Pulmonary artery endothelial cell (primary cell): ENCODE measurements around the gene ADGB. TPM values are rescaled to one million over a fixed set of nuclear protein-coding genes. Genes with fewer than 3 reads are reported as not detected.
"Not testable (repeated sequence)": the region's sequence is repeated elsewhere in the genome, so short reads cannot be mapped to it uniquely, and the experiment has no call there.

Source experiments
- DNase-seq: peaks from one replicate; pipeline ENCODE4 v3.0.0-alpha.2; 2011; ENCODE audit warnings: low read depth, low spot score
- total RNA-seq: library from RNA; depleted of rRNA; stranded (reverse); fragments of >200 nt; gene quantifications from 2 replicates; pipeline ENCODE4 v1.2.3, GENCODE V29; 2014

Gene ADGB
- not detected in 2 replicates for total RNA-seq

GRCh38 chr6:146598772-146599405 is at the start of gene ADGB:
Gene ADGB, plus strand, starts transcription at chr6:146598972. Its CDS starts 69 bp downstream, at chr6:146599041.
- no peak for DNase-seq

GRCh38 chr6:146550911-146551310 is 47.9 kb upstream of the ADGB start:
- no peak for DNase-seq

GRCh38 chr6:146551545-146551944 is 47.2 kb upstream of the ADGB start:
- no peak for DNase-seq

GRCh38 chr6:146553377-146554135 is 45.2 kb upstream of the ADGB start:
- DNase-seq = no peak

GRCh38 chr6:146560607-146561006 is 38.2 kb upstream of the ADGB start:
- DNase-seq = no peak

GRCh38 chr6:146566661-146567060 is 32.1 kb upstream of the ADGB start:
- not testable (repeated sequence) for DNase-seq

GRCh38 chr6:146568619-146569018 is 30.2 kb upstream of the ADGB start:
- DNase-seq = not testable (repeated sequence)

- no peak for DNase-seq
Measured at GRCh38 chr6:146574211-146574610, 24.6 kb upstream of the ADGB start.

- no peak for DNase-seq
Measured at GRCh38 chr6:146578054-146578453, 20.7 kb upstream of the ADGB start.

GRCh38 chr6:146581968-146582367 is 16.8 kb upstream of the ADGB start:
- no peak for DNase-seq

GRCh38 chr6:146582857-146583256 is 15.9 kb upstream of the ADGB start:
- DNase-seq = no peak

GRCh38 chr6:146583966-146584365 is 14.8 kb upstream of the ADGB start:
- no peak for DNase-seq

GRCh38 chr6:146587459-146587858 is 11.3 kb upstream of the ADGB start:
- DNase-seq = no peak

GRCh38 chr6:146590492-146590891 is 8.3 kb upstream of the ADGB start:
- no peak for DNase-seq

- no peak for DNase-seq
Measured at GRCh38 chr6:146592451-146592850, 6.3 kb upstream of the ADGB start.

- DNase-seq = no peak
Measured at GRCh38 chr6:146593986-146594385, 4.8 kb upstream of the ADGB start.

GRCh38 chr6:146594495-146594894 is 4.3 kb upstream of the ADGB start:
- DNase-seq = no peak

GRCh38 chr6:146595972-146596731 is 2.6 kb upstream of the ADGB start:
- no peak for DNase-seq

GRCh38 chr6:146601352-146601751 is 2.6 kb downstream of the ADGB start:
- DNase-seq = no peak

GRCh38 chr6:146602526-146602925 is 3.8 kb downstream of the ADGB start:
- DNase-seq = no peak

GRCh38 chr6:146613947-146614346 is 15.2 kb downstream of the ADGB start:
- DNase-seq = no peak

GRCh38 chr6:146620655-146621054 is 21.9 kb downstream of the ADGB start:
- DNase-seq = no peak
